LNCaP clone FGC (cell line): ENCODE data around the gene AP3S2.
"Not testable (repeated sequence)": the region's sequence is repeated elsewhere in the genome, so short reads cannot be mapped to it uniquely, and the experiment has no call there.

ENCODE experiments used
- DNase-seq: peaks from one replicate; pipeline ENCODE4 v3.0.0-alpha.2; 2011; ENCODE audit warnings: low read depth
- H3K4me3 ChIP-seq: 2 replicates; pipeline ENCODE4 v1.5.1; 2011; ENCODE audit warnings: mild to moderate bottlenecking, low read depth, low read length, control low read depth
- CTCF ChIP-seq: IDR thresholded peaks from 2 replicates; pipeline ENCODE4 v1.5.1; 2012; ENCODE audit warnings: mild to moderate bottlenecking; ENCODE audit not compliant: control insufficient read depth, insufficient read depth; ENCODE audit errors: extremely low read depth

Gene AP3S2

DNA sequence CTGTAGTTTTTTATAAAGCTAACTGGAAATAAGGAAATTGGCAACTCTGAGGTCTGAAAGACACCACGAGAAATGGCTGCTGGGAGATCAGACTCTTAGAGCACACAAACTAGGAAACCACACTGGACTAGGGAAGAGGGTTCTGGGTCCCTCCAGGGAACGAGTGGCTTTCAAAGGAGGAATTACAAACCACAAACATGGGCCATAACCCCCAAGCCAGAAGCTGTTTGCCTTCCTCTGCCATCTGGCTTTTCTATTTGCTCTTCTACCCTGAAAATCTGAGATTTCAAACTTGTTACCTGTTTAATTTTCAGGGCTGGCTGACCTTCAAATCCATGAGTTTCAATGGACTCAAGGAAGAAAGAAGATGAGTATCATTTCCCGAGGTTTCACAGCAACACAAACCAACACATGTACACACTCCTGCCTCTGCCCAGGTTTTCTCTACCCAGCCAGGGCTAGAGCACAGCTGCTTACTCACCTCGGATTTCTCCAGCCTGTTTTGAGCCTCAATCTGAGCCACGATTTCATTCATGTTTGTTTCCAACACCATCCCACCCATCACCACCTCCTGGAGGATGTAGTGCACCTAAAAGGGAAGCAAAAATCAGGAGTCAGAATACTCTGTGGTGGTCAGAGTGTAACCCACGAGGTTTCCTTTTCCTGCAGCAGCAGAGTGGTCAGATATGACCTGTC lies 56.5 kb downstream of the AP3S2 start:
- no peak overlapping the region for H3K4me3 ChIP-seq
- no peak for DNase-seq
- no peak for TF ChIP-seq CTCF

DNA sequence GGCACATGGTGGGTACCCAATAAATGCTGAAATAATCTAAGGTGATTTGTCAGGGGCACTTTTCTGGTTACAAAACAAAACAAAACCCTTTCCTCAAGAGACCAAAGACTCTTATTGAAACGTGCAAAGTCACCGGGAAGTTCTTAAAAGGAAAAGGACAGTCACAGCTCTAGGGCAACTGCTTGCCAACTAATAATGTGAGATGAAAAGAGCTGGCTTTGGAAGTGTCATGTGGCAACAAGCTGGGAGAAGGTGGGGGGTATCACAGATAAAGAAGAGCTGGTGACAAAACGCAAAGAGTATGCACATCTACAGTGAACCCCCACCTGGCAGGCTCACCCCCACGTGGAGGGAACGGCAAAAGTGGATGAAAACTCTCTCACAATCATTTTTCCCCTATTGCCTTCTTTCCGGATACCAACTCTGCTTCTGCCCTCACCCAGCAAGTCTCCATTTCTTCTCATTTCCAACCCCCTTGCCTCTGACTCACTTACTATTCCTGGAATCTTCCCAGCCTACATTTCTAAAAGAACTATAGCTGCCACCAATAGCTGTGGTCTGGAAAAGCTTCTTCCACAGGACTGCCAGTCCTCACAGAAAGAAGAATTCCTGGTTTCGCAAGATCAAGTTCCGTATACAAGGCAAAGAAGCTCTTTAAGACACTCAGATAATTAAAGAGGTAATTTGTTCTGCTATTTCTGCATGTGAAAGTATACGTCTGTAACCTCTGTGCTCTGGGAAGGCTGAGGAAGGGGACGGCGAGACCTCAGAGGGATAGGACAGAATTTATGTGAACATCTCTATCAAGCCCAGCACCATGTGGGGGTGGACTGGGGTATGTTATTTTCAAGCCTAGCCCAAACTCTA lies 57.3 kb downstream of the AP3S2 start:
- no peak for TF ChIP-seq CTCF
- no peak for DNase-seq
- no peak overlapping the region for H3K4me3 ChIP-seq

DNA sequence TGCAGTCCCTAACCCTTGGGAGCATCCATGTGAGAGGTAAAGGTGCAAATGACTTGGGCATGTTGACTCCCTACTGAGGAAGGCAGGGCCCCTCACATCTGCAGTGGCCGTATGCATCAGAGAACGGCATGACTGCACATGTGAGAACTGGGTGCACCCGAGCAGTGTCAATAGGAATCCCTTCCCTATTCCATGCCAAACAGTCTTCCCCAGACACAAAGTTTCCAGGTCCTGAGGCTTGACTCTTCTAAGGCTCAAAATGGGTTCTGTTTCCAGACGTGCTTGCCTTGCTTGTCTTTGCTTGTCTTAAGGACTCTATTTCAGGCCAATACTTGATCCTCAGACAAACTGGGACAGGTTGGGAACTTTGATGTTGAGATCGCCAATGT lies 58.6 kb downstream of the AP3S2 start:
- no peak overlapping the region for H3K4me3 ChIP-seq
- no peak for DNase-seq
- no peak for TF ChIP-seq CTCF

GRCh38 chr15:89834465-89835175 lies 59.2 kb downstream of the AP3S2 start:
- DNase-seq, H3K4me3 ChIP-seq: not testable (repeated sequence)

DNA sequence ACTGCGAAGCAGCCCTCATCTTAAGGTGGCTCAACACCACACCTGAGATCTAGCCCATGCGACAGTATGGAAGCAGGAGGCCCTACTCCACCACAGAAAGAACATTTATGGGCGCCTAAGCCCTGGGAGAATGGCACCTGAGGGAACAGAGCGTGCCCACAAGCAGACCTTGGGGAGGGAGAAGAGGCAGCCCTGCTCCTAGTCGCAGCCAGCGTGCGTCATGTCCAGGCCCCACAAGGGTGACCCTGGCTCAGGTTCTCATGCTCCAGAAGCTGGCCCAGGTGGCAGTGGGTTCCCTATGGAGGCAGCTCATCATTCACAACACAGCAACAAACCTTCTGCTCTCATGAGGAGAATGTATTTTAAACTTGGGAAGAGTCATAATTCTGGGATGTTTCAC lies 59.8 kb downstream of the AP3S2 start:
- no peak for DNase-seq
- TF ChIP-seq CTCF, result no peak
- no peak overlapping the region for H3K4me3 ChIP-seq

DNA sequence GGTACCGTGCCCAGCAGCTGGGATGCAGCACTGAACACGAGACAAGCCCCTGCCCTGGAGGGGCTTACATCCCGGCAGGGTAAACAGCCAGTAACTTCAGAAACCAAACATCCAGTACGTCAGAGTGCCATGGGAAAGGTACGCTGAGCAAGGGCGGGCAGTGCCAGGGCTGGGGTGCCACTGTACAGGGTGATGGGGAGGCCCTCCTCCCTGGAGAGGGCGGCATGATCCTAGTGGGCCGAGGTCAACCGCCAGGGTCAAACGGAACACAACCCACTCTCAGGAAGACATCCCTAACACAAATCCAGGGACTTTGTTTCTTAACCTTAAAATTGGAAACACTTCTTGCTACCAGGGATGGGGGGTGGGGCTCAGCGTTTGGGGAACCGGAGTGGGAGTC lies 63.2 kb downstream of the AP3S2 start:
- TF ChIP-seq CTCF, result no peak
- no peak for DNase-seq
- H3K4me3 ChIP-seq, result no peak overlapping the region

DNA sequence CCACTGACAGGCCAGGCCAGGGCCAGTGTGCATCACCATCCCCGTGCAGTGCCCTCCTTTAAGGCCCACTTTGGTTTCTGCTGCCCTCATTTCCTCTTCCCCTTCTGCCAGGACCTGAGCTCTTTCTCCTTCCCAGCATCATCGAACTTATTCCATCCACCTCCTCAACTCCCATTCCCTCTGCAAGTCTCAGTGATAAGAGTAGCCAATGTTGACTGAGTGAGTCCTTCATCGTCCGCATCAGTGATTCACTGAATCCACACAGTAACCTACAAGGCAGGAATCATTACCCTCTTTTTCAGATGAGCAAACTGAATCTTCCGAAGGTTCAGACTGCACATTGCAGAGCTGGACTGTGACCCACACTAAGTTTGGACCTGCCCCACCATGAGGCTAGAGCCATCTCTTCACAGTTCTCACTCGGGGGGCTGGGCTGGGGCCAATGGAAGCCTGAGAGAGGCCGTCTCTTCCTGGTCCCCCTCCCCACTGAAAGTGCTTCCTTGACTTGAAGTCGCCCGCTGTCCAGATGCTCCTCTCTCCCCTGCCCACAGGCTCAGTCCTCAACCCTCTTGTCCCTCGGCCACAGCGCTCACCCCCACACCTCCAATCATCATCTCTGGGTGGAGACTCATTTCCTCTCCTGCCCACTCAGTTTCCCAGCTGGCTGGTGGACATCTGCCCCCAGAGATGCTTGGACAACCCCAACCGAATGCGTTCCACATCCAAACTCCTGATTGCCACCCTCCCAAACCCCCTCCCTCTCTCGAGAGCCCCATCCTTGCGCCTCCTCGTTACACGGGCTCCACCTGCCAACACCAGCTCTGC lies 64.0 kb downstream of the AP3S2 start:
- TF ChIP-seq CTCF, result no peak
- no peak for DNase-seq
- no peak overlapping the region for H3K4me3 ChIP-seq
